ENCODE data around the gene DBNDD2.

DNA sequence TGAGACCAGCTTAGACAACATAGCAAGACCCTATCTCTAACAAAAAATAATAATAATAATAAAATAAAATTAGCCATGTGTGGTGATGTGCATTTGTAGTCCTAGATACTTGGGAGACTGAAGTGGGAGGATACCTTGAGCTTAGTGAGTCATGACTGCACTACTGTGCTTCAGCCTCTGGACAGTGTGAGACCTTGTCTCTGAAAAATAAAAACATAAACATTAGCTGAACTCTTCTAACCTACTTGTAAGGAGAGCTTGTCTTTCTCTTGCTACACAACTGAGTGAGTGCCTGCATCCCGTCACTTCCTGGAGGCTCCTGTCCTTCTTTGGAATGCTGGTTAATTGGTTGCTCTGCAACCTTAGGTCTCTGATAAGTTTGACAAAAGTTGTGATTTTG lies 5.1 kb upstream of the DBNDD2 start:
- TF ChIP-seq, protein P1, sequence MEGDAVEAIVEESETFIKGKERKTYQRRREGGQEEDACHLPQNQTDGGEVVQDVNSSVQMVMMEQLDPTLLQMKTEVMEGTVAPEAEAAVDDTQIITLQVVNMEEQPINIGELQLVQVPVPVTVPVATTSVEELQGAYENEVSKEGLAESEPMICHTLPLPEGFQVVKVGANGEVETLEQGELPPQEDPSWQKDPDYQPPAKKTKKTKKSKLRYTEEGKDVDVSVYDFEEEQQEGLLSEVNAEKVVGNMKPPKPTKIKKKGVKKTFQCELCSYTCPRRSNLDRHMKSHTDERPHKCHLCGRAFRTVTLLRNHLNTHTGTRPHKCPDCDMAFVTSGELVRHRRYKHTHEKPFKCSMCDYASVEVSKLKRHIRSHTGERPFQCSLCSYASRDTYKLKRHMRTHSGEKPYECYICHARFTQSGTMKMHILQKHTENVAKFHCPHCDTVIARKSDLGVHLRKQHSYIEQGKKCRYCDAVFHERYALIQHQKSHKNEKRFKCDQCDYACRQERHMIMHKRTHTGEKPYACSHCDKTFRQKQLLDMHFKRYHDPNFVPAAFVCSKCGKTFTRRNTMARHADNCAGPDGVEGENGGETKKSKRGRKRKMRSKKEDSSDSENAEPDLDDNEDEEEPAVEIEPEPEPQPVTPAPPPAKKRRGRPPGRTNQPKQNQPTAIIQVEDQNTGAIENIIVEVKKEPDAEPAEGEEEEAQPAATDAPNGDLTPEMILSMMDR (IDR thresholded peaks at IDR 0.05; ENCODE audit: insufficient read depth, low read length, poor library complexity, severe bottlenecking), result no peak
- TF ChIP-seq EZH2phosphoT487 (conservative IDR thresholded peaks at IDR 0.05; ENCODE audit: low read length), result no peak

Measured in SU-DHL-6 (cell line).